Aorta (tissue), 5 donors: ENCODE data around the gene TATDN2. TPM values are rescaled to one million over a fixed set of nuclear protein-coding genes. Genes with fewer than 3 reads are reported as not detected.
A peak's percentile ranks its signal among the peaks of the same experiment; 100 is the strongest.

ENCODE experiments used
- ATAC-seq: fragments of 200-7000 bp; cut with Tn5 transposase; one replicate; pipeline ENCODE4 v1.9.1; 2022; ENCODE audit warnings: moderate library complexity; ENCODE audit not compliant: low FRiP score
- DNase-seq, 2 donors: peaks; one replicate each; pipeline ENCODE4 v3.0.0-alpha.2; 2020
- H3K27ac ChIP-seq, 2 donors: one replicate each; pipeline ENCODE4 v1.5.1; 2013; ENCODE audit warnings: low read length in 2 of 2, mild to moderate bottlenecking in 2 of 2, moderate library complexity in 2 of 2, control low read depth in 1 of 2, inconsistent platforms in 1 of 2, low read depth in 1 of 2
- H3K27me3 ChIP-seq, 2 donors: one replicate each; pipeline ENCODE4 v1.6.1; 2013; ENCODE audit warnings: control low read depth in 1 of 2, low read length in 1 of 2, mild to moderate bottlenecking in 1 of 2, moderate library complexity in 1 of 2; ENCODE audit not compliant: insufficient read depth in 2 of 2, control insufficient read depth in 1 of 2
- H3K36me3 ChIP-seq, 2 donors: one replicate each; pipeline ENCODE4 v1.6.1; 2013; ENCODE audit warnings: control low read depth in 1 of 2, low read length in 1 of 2, mild to moderate bottlenecking in 1 of 2; ENCODE audit not compliant: insufficient read depth in 2 of 2, control insufficient read depth in 1 of 2
- H3K4me1 ChIP-seq, 2 donors: one replicate each; pipeline ENCODE4 v1.6.1; 2013; ENCODE audit warnings: low read length in 2 of 2, control low read depth in 1 of 2, mild to moderate bottlenecking in 1 of 2, moderate library complexity in 1 of 2; ENCODE audit not compliant: insufficient read depth in 2 of 2, control insufficient read depth in 1 of 2
- H3K4me3 ChIP-seq, 2 donors: one replicate each; pipeline ENCODE4 v1.5.1; 2013; ENCODE audit warnings: low read length in 2 of 2, control low read depth in 1 of 2, mild to moderate bottlenecking in 1 of 2
- H3K9me3 ChIP-seq: one replicate; pipeline ENCODE4 v1.6.1; 2013; ENCODE audit warnings: mild to moderate bottlenecking, low read length; ENCODE audit not compliant: control insufficient read depth
- WGBS, 2 donors: extraction: QIAGEN DNeasy Blood & Tissue Kit; methylation state at CpG; one replicate each; pipeline ENCODE4 v1.1.7; 2013; 5-methylcytosine and 5-hydroxymethylcytosine counted together
- intact Hi-C, 2 donors: fragments of 100-400 bp; cut with DNase I; formaldehyde crosslinking; loops; one replicate each; pipeline versions ENCODE4 v1.14.2 to v1.15.0; 2022
- long read RNA-seq, 2 donors: library from polyadenylated mRNA; unstranded; transcript quantifications; one replicate each; pipeline ENCODE4 v2.0.0, GENCODE V29; 2020 to 2021
- polyA plus RNA-seq, 2 donors: library from polyadenylated mRNA; stranded (reverse); fragments of 200-250 nt; gene quantifications; one replicate each; pipeline ENCODE4 v1.2.3, GENCODE V29; 2013
- total RNA-seq, 2 donors: library from RNA; stranded (reverse); fragmentation: NEBNext Ultra II Directional; extraction: Animal tissue kit (Norgen Biotek cat#: 25700); gene quantifications; one replicate each; pipeline ENCODE4 v1.2.1, GENCODE V29; 2021
- donor health status: healthy with polysubstance abuse.
- donor health status: Bipolar disorder and iron deficiency.
- donor health status: DM: no; HTN: no; CAD: no.
- donor health status: DM: no; HTN: no; CAD: no.
- donor health status: DM: yes; HTN: yes; CAD: no.

The TATDN2 gene
- total RNA-seq (10 to 100 TPM; 30.8 to 36.3 TPM), polyA plus RNA-seq (10 to 100 TPM; 14.0 to 14.4 TPM)
- long read RNA-seq, donor 1, partial matches to known transcripts, result 10 of 12 reads
- long read RNA-seq, donor 1, other reads (novel, unspliced or antisense), result 1 of 12 reads
- long read RNA-seq, donor 2, partial matches to known transcripts, result 4 of 5 reads
- long read RNA-seq, donor 2, other reads (novel, unspliced or antisense), result 1 of 5 reads

- H3K9me3 ChIP-seq, result peaks cover 2% of the 10 kb centered on the region
- ATAC-seq (peak; percentile 98), DNase-seq (peak; percentile 98)
- H3K27ac ChIP-seq, result peak within 1 kb of the TSS; percentile 31 to 74
- H3K27me3 ChIP-seq, result no peaks in the 10 kb centered on the region
- H3K4me3 ChIP-seq, result peak within 1 kb of the TSS; percentile 58 to 84
- H3K4me1 ChIP-seq, result no peaks in the 10 kb centered on the region
- peaks cover 0 to 2% of the 10 kb centered on the region in 2 donors for H3K36me3 ChIP-seq
- intact Hi-C loops, result no loop called here
- 0 to 1% methylated on average over 66 to 80 of the region's 80 CpGs for WGBS, 2 donors
Measured at GRCh38 chr3:10248184-10248983, at the start of gene TATDN2. TSS of gene TATDN2 (plus strand) at chr3:10248459. CDS start at chr3:10249201, 742 bp downstream.

- intact Hi-C loops, result no loop called here
- H3K27me3 ChIP-seq, result no peaks in the 10 kb centered on the region
- no peak for ATAC-seq
- H3K4me1 ChIP-seq, result peaks cover 2 to 3% of the 10 kb centered on the region in 2 donors
- no peaks in the 10 kb centered on the region for H3K36me3 ChIP-seq
- no peaks in the 10 kb centered on the region for H3K9me3 ChIP-seq
- WGBS, 2 donors, result 59 to 67% methylated on average over 12 of the region's 12 CpGs
- no peak overlapping the region for H3K27ac ChIP-seq
- peak in 1 of 2 donors; percentile 56 for DNase-seq
- H3K4me3 ChIP-seq, result no peak overlapping the region
Measured at GRCh38 chr3:10198761-10199649, 49.3 kb upstream of the TATDN2 start.

- H3K36me3 ChIP-seq, result no peaks in the 10 kb centered on the region
- H3K27me3 ChIP-seq, result no peaks in the 10 kb centered on the region
- no peak for ATAC-seq
- no peaks in the 10 kb centered on the region for H3K9me3 ChIP-seq
- DNase-seq, result no peak
- intact Hi-C loops, result loop anchor here (1.0 to 5.0 kb wide), 3 partner anchors 13 to 43 kb away; partner anchors contain the start of gene IRAK2 (in 1 of the 2)
- 92 to 97% methylated on average over 2 of the region's 2 CpGs for WGBS, 2 donors
- H3K4me3 ChIP-seq, result no peak overlapping the region
- peak overlapping the region; percentile 62 to 66 for H3K27ac ChIP-seq
- H3K4me1 ChIP-seq, result peaks cover 0 to 4% of the 10 kb centered on the region in 2 donors
Measured at GRCh38 chr3:10204921-10205320, 43.3 kb upstream of the TATDN2 start.

- intact Hi-C loops, result loop anchor here in 1 of 2 donors (1.0 to 5.0 kb wide), 2 partner anchors 13 to 33 kb away; no protein-coding TSS in a partner anchor
- H3K36me3 ChIP-seq, result no peaks in the 10 kb centered on the region
- ATAC-seq (peak; percentile 82), DNase-seq (peak; percentile 91 to 93)
- peak overlapping the region; percentile 62 to 79 for H3K27ac ChIP-seq
- peaks cover 0 to 4% of the 10 kb centered on the region in 2 donors for H3K4me1 ChIP-seq
- no peaks in the 10 kb centered on the region for H3K27me3 ChIP-seq
- 33% methylated on average over 7 of the region's 7 CpGs for WGBS, 2 donors
- no peak overlapping the region for H3K4me3 ChIP-seq
- H3K9me3 ChIP-seq, result no peaks in the 10 kb centered on the region
Measured at GRCh38 chr3:10205451-10206165, 42.7 kb upstream of the TATDN2 start.

GRCh38 chr3:10206166-10206511 is 42.1 kb upstream of the TATDN2 start:
- Histone ChIP-seq H3K4me3 (no peak overlapping the region), H3K27me3 (no peaks in the 10 kb centered on the region), H3K9me3 (no peaks in the 10 kb centered on the region), H3K4me1 (peaks cover 0 to 4% of the 10 kb centered on the region in 2 donors), H3K27ac (peak overlapping the region; percentile 52 to 79), H3K36me3 (no peaks in the 10 kb centered on the region)
- ATAC-seq (peak; percentile 48), DNase-seq (no peak)
- WGBS, 2 donors, result 74 to 76% methylated on average over 5 of the region's 5 CpGs
- intact Hi-C loops, result loop anchor here in 1 of 2 donors (5.0 kb wide), 1 partner anchor 34 kb away; no protein-coding TSS in a partner anchor

GRCh38 chr3:10213156-10213792 is 35.0 kb upstream of the TATDN2 start:
- intact Hi-C loops, result no loop called here
- no peaks in the 10 kb centered on the region for H3K4me1 ChIP-seq
- no peak overlapping the region for H3K27ac ChIP-seq
- H3K27me3 ChIP-seq, result no peaks in the 10 kb centered on the region
- H3K4me3 ChIP-seq, result no peak overlapping the region
- no peaks in the 10 kb centered on the region for H3K9me3 ChIP-seq
- no peak for ATAC-seq
- WGBS, 2 donors, result 85 to 88% methylated on average over 9 of the region's 9 CpGs
- no peaks in the 10 kb centered on the region for H3K36me3 ChIP-seq
- DNase-seq, result no peak

- DNase-seq, result no peak
Measured at GRCh38 chr3:10215578-10216368, 32.5 kb upstream of the TATDN2 start.

More at GRCh38 chr3:10215578-10216368, 32.5 kb upstream of the TATDN2 start:
- 86 to 88% methylated on average over 6 of the region's 6 CpGs for WGBS, 2 donors
- H3K27me3 ChIP-seq, result no peaks in the 10 kb centered on the region
- H3K36me3 ChIP-seq, result no peaks in the 10 kb centered on the region
- ATAC-seq, result no peak
- no peak overlapping the region for H3K4me3 ChIP-seq
- no peaks in the 10 kb centered on the region for H3K9me3 ChIP-seq
- intact Hi-C loops, result no loop called here
- no peaks in the 10 kb centered on the region for H3K4me1 ChIP-seq
- H3K27ac ChIP-seq, result no peak overlapping the region
